HCT116 (cell line): ENCODE data around the gene CRYBB1. TPM values are rescaled to one million over a fixed set of nuclear protein-coding genes. Genes with fewer than 3 reads are reported as not detected.

Source experiments
- ATAC-seq: fragments of 200-7000 bp; cut with Tn5 transposase; 2 replicates; pipeline ENCODE4 v1.9.1; 2020; ENCODE audit warnings: mild to moderate bottlenecking, moderate library complexity
- BruUV-seq: library from RNA; stranded (reverse); fragments of 400-500 nt; replicated peaks from 2 replicates; lab custom pipeline; 2021; lab: Mats Ljungman, UMichigan
- CTCF ChIA-PET: fragments of 300-600 bp; sonication (Branson Sonifier 250); formaldehyde crosslinking; loops from one replicate; lab custom pipeline; 2021; ENCODE audit warnings: antibody characterized with exemption; lab: Charles Lee
- POLR2A ChIA-PET: fragments of 300-600, 350-600 bp; sonication (Branson Sonifier 250); formaldehyde crosslinking; loops from one replicate; lab custom pipeline; 2021; ENCODE audit warnings: antibody characterized with exemption; lab: Charles Lee
- RAD21 ChIA-PET, 2 experiments: fragments of 300-600 bp; sonication (Branson Sonifier 250); formaldehyde crosslinking; loops; one replicate each; lab custom pipeline; 2023; ENCODE audit warnings: low total read pairs in 2 of 2; ENCODE audit not compliant: uncharacterized antibody in 2 of 2, unreplicated experiment in 2 of 2, low non-redundant PET in 1 of 2; lab: Charles Lee
- DNase-seq: peaks from one replicate; pipeline ENCODE4 v3.0.0-alpha.2; 2010; ENCODE audit warnings: low read depth, low spot score
- H2AFZ ChIP-seq: fragments of 200-600 bp; shearing (Covaris generic), sonication (generic); 2 replicates; pipeline ENCODE4 v1.6.1; 2017; ENCODE audit warnings: low read depth, mixed run types, mixed read lengths, antibody characterized with exemption, low read length; ENCODE audit not compliant: poor library complexity, severe bottlenecking
- H3K27ac ChIP-seq: 2 replicates; pipeline ENCODE4 v1.5.1; 2012; ENCODE audit warnings: low read depth, low read length
- H3K27me3 ChIP-seq: fragments of 200-600 bp; sonication (generic); 2 replicates; pipeline ENCODE4 v1.6.1; 2016; ENCODE audit warnings: mixed run types, low read length, mixed read lengths; ENCODE audit not compliant: insufficient read depth
- H3K36me3 ChIP-seq, 2 experiments: fragments of 200-500 bp in 1 of 2; fragments of 200-600 bp in 1 of 2; sonication (Bioruptor generic) in 1 of 2; sonication (generic) in 1 of 2; 2 replicates each; pipeline versions ENCODE4 v1.5.1 to v1.6.1; 2014 to 2016; ENCODE audit warnings: low read length in 2 of 2, inconsistent platforms in 1 of 2, mixed read lengths in 1 of 2, mixed run types in 1 of 2; ENCODE audit not compliant: insufficient read depth in 2 of 2, control insufficient read depth in 1 of 2
- H3K4me1 ChIP-seq, 2 experiments: fragments of 200-600 bp in 1 of 2; sonication (generic) in 1 of 2; 2 replicates each; pipeline versions ENCODE4 v1.5.1 to v1.6.1; 2012 to 2017; ENCODE audit warnings: low read length in 2 of 2, inconsistent platforms in 1 of 2, mild to moderate bottlenecking in 1 of 2, mixed read lengths in 1 of 2, mixed run types in 1 of 2, moderate library complexity in 1 of 2; ENCODE audit not compliant: insufficient read depth in 2 of 2, control insufficient read depth in 1 of 2
- H3K4me2 ChIP-seq: fragments of 200-600 bp; sonication (generic); 2 replicates; pipeline ENCODE4 v1.6.1; 2017; ENCODE audit warnings: mixed run types, low read length, mixed read lengths
- H3K4me3 ChIP-seq, 2 experiments: fragments of 200-600 bp in 1 of 2; sonication (generic) in 1 of 2; replicated peaks in 1 of 2; 2 replicates each; pipeline ENCODE4 v1.5.1; 2011 to 2016; ENCODE audit warnings: low read length in 2 of 2, control low read depth in 1 of 2, low read depth in 1 of 2, mild to moderate bottlenecking in 1 of 2, mixed read lengths in 1 of 2, mixed run types in 1 of 2
- H3K79me2 ChIP-seq: fragments of 200-600 bp; sonication (generic); 2 replicates; pipeline ENCODE4 v1.6.1; 2017; ENCODE audit warnings: mild to moderate bottlenecking, mixed run types, low read length, moderate library complexity, mixed read lengths; ENCODE audit not compliant: insufficient read depth
- H3K9ac ChIP-seq: fragments of 200-600 bp; sonication (generic); 2 replicates; pipeline ENCODE4 v1.6.1; 2016; ENCODE audit warnings: low read length, mixed read lengths
- H3K9me2 ChIP-seq: fragments of 200-600 bp; sonication (generic), shearing (Covaris generic); 2 replicates; pipeline ENCODE4 v1.6.1; 2017; ENCODE audit warnings: mixed run types, mild to moderate bottlenecking, moderate library complexity; ENCODE audit not compliant: insufficient read depth
- H3K9me3 ChIP-seq, 2 experiments: fragments of 200-500 bp in 1 of 2; fragments of 200-600 bp in 1 of 2; sonication (Bioruptor generic) in 1 of 2; sonication (generic) in 1 of 2; 2 replicates each; pipeline ENCODE4 v1.6.1; 2014 to 2017; ENCODE audit warnings: low read length in 2 of 2, mixed read lengths in 2 of 2, inconsistent platforms in 1 of 2, low read depth in 1 of 2, mild to moderate bottlenecking in 1 of 2, mixed run types in 1 of 2, moderate library complexity in 1 of 2; ENCODE audit not compliant: control insufficient read depth in 1 of 2, insufficient read depth in 1 of 2
- H4K20me1 ChIP-seq: fragments of 200-600 bp; sonication (generic), shearing (Covaris generic); 2 replicates; pipeline ENCODE4 v1.6.1; 2017; ENCODE audit warnings: mixed run types, mild to moderate bottlenecking, moderate library complexity; ENCODE audit not compliant: insufficient read depth
- ATF3 ChIP-seq: IDR thresholded peaks from 2 replicates; pipeline ENCODE4 v1.6.1; 2012
- CBX3 ChIP-seq: IDR thresholded peaks from 2 replicates; pipeline ENCODE4 v1.6.1; 2012; ENCODE audit warnings: low read depth
- CTCF ChIP-seq, 3 experiments: fragments of 200-600 bp in 1 of 3; sonication (generic) in 1 of 3; IDR thresholded peaks in 2 of 3; conservative IDR thresholded peaks in 1 of 3; 2 replicates each; pipeline ENCODE4 v1.5.1; 2012 to 2017; ENCODE audit warnings: low read depth in 2 of 3, low read length in 2 of 3, antibody characterized with exemption in 1 of 3, borderline replicate concordance in 1 of 3, control low read depth in 1 of 3, mild to moderate bottlenecking in 1 of 3, mixed read lengths in 1 of 3, mixed run types in 1 of 3, moderate library complexity in 1 of 3; ENCODE audit not compliant: insufficient read depth in 1 of 3
- EGR1 ChIP-seq: IDR thresholded peaks from 2 replicates; pipeline ENCODE4 v1.6.1; 2012; ENCODE audit warnings: low read depth
- EZH2 ChIP-seq: fragments of 200-600 bp; sonication (generic); IDR thresholded peaks from 2 replicates; pipeline ENCODE4 v1.6.1; 2017; ENCODE audit warnings: antibody characterized with exemption, mixed run types
- FOSL1 ChIP-seq: IDR thresholded peaks from 2 replicates; pipeline ENCODE4 v1.6.1; 2012; ENCODE audit warnings: low read depth
- MAX ChIP-seq: IDR thresholded peaks from 2 replicates; pipeline ENCODE4 v1.6.1; 2012
- POLR2AphosphoS5 ChIP-seq: IDR thresholded peaks from 2 replicates; pipeline ENCODE4 v1.6.1; 2011; ENCODE audit warnings: mild to moderate bottlenecking, low read depth, low read length, moderate library complexity
- SIN3A ChIP-seq: IDR thresholded peaks from 2 replicates; pipeline ENCODE4 v1.6.1; 2012; ENCODE audit warnings: low read depth
- SP1 ChIP-seq: IDR thresholded peaks from 2 replicates; pipeline ENCODE4 v1.6.1; 2012; ENCODE audit warnings: low read depth
- ZBTB33 ChIP-seq: IDR thresholded peaks from 2 replicates; pipeline ENCODE4 v1.6.1; 2011; ENCODE audit warnings: mild to moderate bottlenecking, low read length, moderate library complexity; ENCODE audit not compliant: insufficient replicate concordance; ENCODE audit errors: extremely low read depth
- ZNF274 ChIP-seq: fragments of 200-500 bp; sonication (Bioruptor generic); IDR thresholded peaks from 2 replicates; pipeline ENCODE4 v1.6.1; 2014; ENCODE audit warnings: mild to moderate bottlenecking, low read depth, low read length, inconsistent platforms
- intact Hi-C: fragments of 100-400 bp; cut with micrococcal nuclease; formaldehyde crosslinking; loops from 2 replicates; pipeline ENCODE4 v1.10.0; 2022
- total RNA-seq: library from RNA; stranded (reverse); gene quantifications from one replicate; pipeline ENCODE4 v1.2.1, GENCODE V29; 2021; ENCODE audit not compliant: unreplicated experiment

The CRYBB1 gene
- total RNA-seq, 1 experiment from 2014 or later: not detected

GRCh38 chr22:26570115-26570514 is 47.7 kb downstream of the CRYBB1 start:
- Histone ChIP-seq H3K9me3 (no peaks in the 10 kb centered on the region), H3K4me2 (no peak overlapping the region), H3K9me2 (no peaks in the 10 kb centered on the region), H3K36me3 (no peaks in the 10 kb centered on the region), H3K79me2 (peaks cover 6% of the 10 kb centered on the region; the same call in 1 of the 2 replicates), H4K20me1 (no peaks in the 10 kb centered on the region), H3K27me3 (no peaks in the 10 kb centered on the region), H3K4me3 (no peak overlapping the region), H3K27ac (no peak overlapping the region)
- ATAC-seq (no peak), DNase-seq (no peak)
- ChIA-PET CTCF (no interaction called here), RAD21 (no interaction called here), POLR2A (no interaction called here)
- no TSS peak for BruUV-seq
- intact Hi-C loops: no loop called here
- TF ChIP-seq MAX (no peak), CBX3 (no peak), SP1 (no peak), EZH2 (no peak), ZBTB33 (no peak)
- TF ChIP-seq, all 23 proteins: peak for 0
- Histone ChIP-seq H2AFZ (no peak overlapping the region), H3K9ac (no peak overlapping the region), H3K4me1 (peaks cover 6 to 9% of the 10 kb centered on the region in 2 experiments; a peak in 3 of 4 replicates)

- peak overlapping the region; percentile 31 for H3K4me2 ChIP-seq
- intact Hi-C loops: no loop called here
- no peak for DNase-seq
- no peak overlapping the region for H2AFZ ChIP-seq
- BruUV-seq: no TSS peak
- no peaks in the 10 kb centered on the region for H3K9me2 ChIP-seq
- H3K27me3 ChIP-seq: no peaks in the 10 kb centered on the region
- ChIA-PET RAD21 (no interaction called here), POLR2A (no interaction called here), CTCF (no interaction called here)
- H3K27ac ChIP-seq: no peak overlapping the region
- H3K4me1 ChIP-seq: peaks cover 6 to 9% of the 10 kb centered on the region in 2 experiments; a peak in 3 of 4 replicates
- no peak overlapping the region for H3K9ac ChIP-seq
- H3K4me3 ChIP-seq: no peak overlapping the region
- ATAC-seq: no peak; the same call in 1 of the 2 replicates
- H3K36me3 ChIP-seq: no peaks in the 10 kb centered on the region
- no peaks in the 10 kb centered on the region for H4K20me1 ChIP-seq
- H3K79me2 ChIP-seq: peaks cover 6% of the 10 kb centered on the region; the same call in 1 of the 2 replicates
- H3K9me3 ChIP-seq: no peaks in the 10 kb centered on the region
- TF ChIP-seq ATF3: no peak
- no peak for TF ChIP-seq POLR2AphosphoS5
- TF ChIP-seq FOSL1: no peak
- no peak for TF ChIP-seq SIN3A
- TF ChIP-seq MAX: no peak
- no peak for TF ChIP-seq ZBTB33
- TF ChIP-seq CTCF (IDR thresholded peaks at IDR 0.05 in 2 of 3, conservative IDR thresholded peaks at IDR 0.05 in 1 of 3; ENCODE audit: borderline replicate concordance in 1 of 3, insufficient read depth in 1 of 3, low read depth in 2 of 3, low read length in 2 of 3): no peak
- TF ChIP-seq SP1: no peak
- no peak for TF ChIP-seq ZNF274
- TF ChIP-seq EGR1: no peak
Observed at GRCh38 chr22:26568207-26568706, 49.6 kb downstream of the CRYBB1 start.
